Activated B cell treated with CpG ODN at 0.5 μM for 24 hours (primary cell): ENCODE measurements around the gene PDXP. TPM values are rescaled to one million over a fixed set of nuclear protein-coding genes. Genes with fewer than 3 reads are reported as not detected.

ENCODE experiments used
- ATAC-seq: fragments of 200-7000 bp; cut with Tn5 transposase; one replicate; pipeline ENCODE4 v1.10.0; 2021; ENCODE audit warnings: low read depth, mild to moderate bottlenecking, moderate library complexity
- CTCF ChIA-PET: fragments of 350-600 bp; sonication (Branson Sonifier 250); formaldehyde crosslinking; loops from one replicate; lab custom pipeline; 2021; ENCODE audit warnings: antibody characterized with exemption; lab: Charles Lee
- POLR2A ChIA-PET: fragments of 350-600 bp; sonication (Branson Sonifier 250); formaldehyde crosslinking; loops from one replicate; lab custom pipeline; 2021; ENCODE audit warnings: antibody characterized with exemption; lab: Charles Lee
- DNase-seq: peaks from one replicate; pipeline ENCODE4 v3.0.0; 2022
- H3K27ac Mint-ChIP-seq: one replicate; pipeline ENCODE4 v1.8.0; 2020; ENCODE audit warnings: mixed read lengths
- H3K27me3 Mint-ChIP-seq: one replicate; pipeline ENCODE4 v1.8.0; 2021; ENCODE audit warnings: mixed read lengths
- H3K36me3 Mint-ChIP-seq: one replicate; pipeline ENCODE4 v1.8.0; 2021; ENCODE audit warnings: low read depth, mixed read lengths
- H3K4me1 Mint-ChIP-seq: one replicate; pipeline ENCODE4 v1.8.0; 2021; ENCODE audit warnings: mixed read lengths
- H3K4me3 Mint-ChIP-seq: one replicate; pipeline ENCODE4 v1.8.0; 2020; ENCODE audit warnings: mild to moderate bottlenecking, mixed read lengths
- H3K9me3 Mint-ChIP-seq: one replicate; pipeline ENCODE4 v1.8.0; 2020; ENCODE audit warnings: mixed read lengths
- intact Hi-C: fragments of 100-400 bp; cut with micrococcal nuclease; formaldehyde crosslinking; loops from one replicate; pipeline ENCODE4 v1.15.1; 2024
- total RNA-seq: library from RNA; stranded (reverse); gene quantifications from 2 replicates; pipeline ENCODE4 v1.2.3, GENCODE V29; 2022
- TF ChIP-seq, protein P1 (sequence below): fragments of 200-600 bp; IDR thresholded peaks from one replicate; pipeline ENCODE4 v1.8.0; 2022; ENCODE audit warnings: antibody characterized with exemption, mild to moderate bottlenecking

PDXP gene
- total RNA-seq, 1 donor from 2014 or later, result 22.6 TPM

GRCh38 chr22:37624017-37624365 lies 34.5 kb upstream of the PDXP start:
- Mint-ChIP-seq H3K9me3 (no peaks in the 10 kb centered on the region), H3K36me3 (peaks cover 46% of the 10 kb centered on the region), H3K27me3 (no peaks in the 10 kb centered on the region), H3K27ac (peak overlapping the region; percentile 84), H3K4me1 (peaks cover 61% of the 10 kb centered on the region), H3K4me3 (no peak overlapping the region)
- intact Hi-C loops, result no loop called here
- POLR2A ChIA-PET, result interaction anchor here (1.0 to 7.5 kb wide), 5 partner anchors 9 to 36 kb away, joined by 3 to 78 read pairs (median 4); partner anchors contain the start of gene GGA1
- ATAC-seq, result no peak
- no peak for DNase-seq
- CTCF ChIA-PET, result interaction anchor here (0.7 to 6.9 kb wide), 6 partner anchors 11 to 57 kb away, joined by 4 to 90 read pairs (median 5); partner anchors contain the start of gene SH3BP1
- TF ChIP-seq, protein P1, sequence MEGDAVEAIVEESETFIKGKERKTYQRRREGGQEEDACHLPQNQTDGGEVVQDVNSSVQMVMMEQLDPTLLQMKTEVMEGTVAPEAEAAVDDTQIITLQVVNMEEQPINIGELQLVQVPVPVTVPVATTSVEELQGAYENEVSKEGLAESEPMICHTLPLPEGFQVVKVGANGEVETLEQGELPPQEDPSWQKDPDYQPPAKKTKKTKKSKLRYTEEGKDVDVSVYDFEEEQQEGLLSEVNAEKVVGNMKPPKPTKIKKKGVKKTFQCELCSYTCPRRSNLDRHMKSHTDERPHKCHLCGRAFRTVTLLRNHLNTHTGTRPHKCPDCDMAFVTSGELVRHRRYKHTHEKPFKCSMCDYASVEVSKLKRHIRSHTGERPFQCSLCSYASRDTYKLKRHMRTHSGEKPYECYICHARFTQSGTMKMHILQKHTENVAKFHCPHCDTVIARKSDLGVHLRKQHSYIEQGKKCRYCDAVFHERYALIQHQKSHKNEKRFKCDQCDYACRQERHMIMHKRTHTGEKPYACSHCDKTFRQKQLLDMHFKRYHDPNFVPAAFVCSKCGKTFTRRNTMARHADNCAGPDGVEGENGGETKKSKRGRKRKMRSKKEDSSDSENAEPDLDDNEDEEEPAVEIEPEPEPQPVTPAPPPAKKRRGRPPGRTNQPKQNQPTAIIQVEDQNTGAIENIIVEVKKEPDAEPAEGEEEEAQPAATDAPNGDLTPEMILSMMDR, result no peak

- Mint-ChIP-seq H3K9me3 (no peaks in the 10 kb centered on the region), H3K4me1 (peaks cover 64% of the 10 kb centered on the region), H3K27ac (peak overlapping the region; percentile 86), H3K27me3 (no peaks in the 10 kb centered on the region), H3K36me3 (peaks cover 44% of the 10 kb centered on the region), H3K4me3 (no peak overlapping the region)
- TF ChIP-seq, protein P1, result no peak
- ATAC-seq (no peak), DNase-seq (no peak)
- intact Hi-C loops, result no loop called here
- CTCF ChIA-PET, result interaction anchor here (1.0 to 6.9 kb wide), 10 partner anchors 9 to 239 kb away, joined by 3 to 90 read pairs (median 6); partner anchors contain the start of genes GGA1, PDXP and SH3BP1
- POLR2A ChIA-PET, result interaction anchor here (1.1 to 7.5 kb wide), 6 partner anchors 9 to 52 kb away, joined by 12 to 78 read pairs (median 44); partner anchors contain the start of genes GGA1, LGALS1, PDXP and SH3BP1
Observed at GRCh38 chr22:37624876-37625275, 33.6 kb upstream of the PDXP start.

- intact Hi-C loops, result no loop called here
- ATAC-seq (no peak), DNase-seq (no peak)
- TF ChIP-seq, protein P1, result no peak
- peak overlapping the region; percentile 86 for H3K27ac Mint-ChIP-seq
- peaks cover 44% of the 10 kb centered on the region for H3K36me3 Mint-ChIP-seq
- POLR2A ChIA-PET, result interaction anchor here (0.6 to 7.5 kb wide), 11 partner anchors 8 to 257 kb away, joined by 3 to 78 read pairs (median 12); partner anchors contain the start of genes GGA1, LGALS1, NOL12 and PDXP
- no peaks in the 10 kb centered on the region for H3K9me3 Mint-ChIP-seq
- no peaks in the 10 kb centered on the region for H3K27me3 Mint-ChIP-seq
- peaks cover 64% of the 10 kb centered on the region for H3K4me1 Mint-ChIP-seq
- CTCF ChIA-PET, result interaction anchor here (0.7 to 6.9 kb wide), 11 partner anchors 8 to 238 kb away, joined by 3 to 90 read pairs (median 5); partner anchors contain the start of genes GGA1, PDXP and SH3BP1
- H3K4me3 Mint-ChIP-seq, result peak overlapping the region; percentile 24
Observed at GRCh38 chr22:37625737-37626136, 32.8 kb upstream of the PDXP start.

DNA sequence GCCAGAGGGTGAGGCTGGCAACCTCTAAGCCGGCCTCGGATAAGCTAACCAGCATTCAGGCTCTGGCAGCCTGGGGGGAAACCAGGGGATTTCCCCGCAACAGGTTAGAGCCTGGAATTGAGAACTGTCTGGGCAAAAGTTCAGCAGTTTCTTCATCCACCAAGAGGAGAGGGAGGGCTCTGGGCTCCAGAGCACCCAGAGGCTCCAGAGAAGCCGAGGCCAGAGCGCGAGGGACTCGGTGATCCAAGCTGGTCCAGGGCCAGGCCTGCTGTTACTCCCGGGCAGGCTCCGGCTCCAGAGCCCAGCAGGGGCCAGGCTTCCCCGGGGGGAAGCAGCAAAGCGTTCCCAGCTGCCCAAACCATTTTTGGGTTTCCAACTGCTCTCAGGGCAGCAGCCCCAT lies 32.4 kb upstream of the PDXP start:
- ATAC-seq, result peak; percentile 43
- Mint-ChIP-seq H3K36me3 (peaks cover 44% of the 10 kb centered on the region), H3K4me3 (peak overlapping the region; percentile 24), H3K9me3 (no peaks in the 10 kb centered on the region), H3K4me1 (peaks cover 65% of the 10 kb centered on the region), H3K27me3 (no peaks in the 10 kb centered on the region), H3K27ac (peak overlapping the region; percentile 86)
- POLR2A ChIA-PET, result interaction anchor here (0.6 to 7.5 kb wide), 11 partner anchors 8 to 257 kb away, joined by 3 to 78 read pairs (median 16); partner anchors contain the start of genes GGA1, LGALS1, NOL12 and PDXP
- TF ChIP-seq, protein P1, result no peak
- CTCF ChIA-PET, result interaction anchor here (0.7 to 6.9 kb wide), 9 partner anchors 8 to 56 kb away, joined by 3 to 90 read pairs (median 6); partner anchors contain the start of genes GGA1, PDXP and SH3BP1
- DNase-seq, result no peak
- intact Hi-C loops, result no loop called here

- H3K27me3 Mint-ChIP-seq, result no peaks in the 10 kb centered on the region
- peaks cover 62% of the 10 kb centered on the region for H3K4me1 Mint-ChIP-seq
- intact Hi-C loops, result loop anchor here (1.0 kb wide), 1 partner anchor 12 kb away; no protein-coding TSS in a partner anchor
- ATAC-seq (no peak), DNase-seq (no peak)
- TF ChIP-seq, protein P1, result no peak
- peak overlapping the region; percentile 86 for H3K27ac Mint-ChIP-seq
- H3K4me3 Mint-ChIP-seq, result peak overlapping the region; percentile 19
- H3K36me3 Mint-ChIP-seq, result peaks cover 44% of the 10 kb centered on the region
- ChIA-PET POLR2A (interaction anchor here (0.6 to 7.5 kb wide), 12 partner anchors 8 to 257 kb away, joined by 3 to 78 read pairs (median 12); partner anchors contain the start of genes GGA1, LGALS1, NOL12 and PDXP), CTCF (interaction anchor here (0.7 to 6.9 kb wide), 9 partner anchors 7 to 65 kb away, joined by 3 to 90 read pairs (median 5); partner anchors contain the start of genes GGA1, PDXP and SH3BP1)
- H3K9me3 Mint-ChIP-seq, result no peaks in the 10 kb centered on the region
Observed at GRCh38 chr22:37626556-37627075, 31.9 kb upstream of the PDXP start.
